Fibroblast of gingiva (primary cell): ENCODE results near the gene DBNDD1.
"Not testable (repeated sequence)": the region's sequence is repeated elsewhere in the genome, so short reads cannot be mapped to it uniquely, and the experiment has no call there.

Experiments
- DNase-seq: peaks from one replicate; pipeline ENCODE4 v3.0.0-alpha.2; 2011; ENCODE audit warnings: low read depth

Gene DBNDD1

DNA sequence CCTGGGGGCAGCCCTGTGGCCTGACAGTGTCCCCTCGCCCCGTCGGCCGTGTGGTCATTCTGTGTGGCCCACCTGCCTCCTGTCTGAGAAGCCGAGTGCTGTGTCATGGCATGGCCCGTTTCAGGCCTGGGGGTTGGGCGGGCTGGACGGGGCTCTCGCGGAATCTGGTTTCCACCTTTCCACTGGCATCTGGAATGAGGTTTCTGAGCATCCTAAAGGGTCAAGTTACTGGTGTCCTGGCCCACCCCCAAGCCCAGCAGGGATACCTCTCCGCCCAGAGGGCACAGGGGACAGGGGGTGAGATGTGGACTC, 7.8 kb downstream of the DBNDD1 start:
- no peak for DNase-seq

DNA sequence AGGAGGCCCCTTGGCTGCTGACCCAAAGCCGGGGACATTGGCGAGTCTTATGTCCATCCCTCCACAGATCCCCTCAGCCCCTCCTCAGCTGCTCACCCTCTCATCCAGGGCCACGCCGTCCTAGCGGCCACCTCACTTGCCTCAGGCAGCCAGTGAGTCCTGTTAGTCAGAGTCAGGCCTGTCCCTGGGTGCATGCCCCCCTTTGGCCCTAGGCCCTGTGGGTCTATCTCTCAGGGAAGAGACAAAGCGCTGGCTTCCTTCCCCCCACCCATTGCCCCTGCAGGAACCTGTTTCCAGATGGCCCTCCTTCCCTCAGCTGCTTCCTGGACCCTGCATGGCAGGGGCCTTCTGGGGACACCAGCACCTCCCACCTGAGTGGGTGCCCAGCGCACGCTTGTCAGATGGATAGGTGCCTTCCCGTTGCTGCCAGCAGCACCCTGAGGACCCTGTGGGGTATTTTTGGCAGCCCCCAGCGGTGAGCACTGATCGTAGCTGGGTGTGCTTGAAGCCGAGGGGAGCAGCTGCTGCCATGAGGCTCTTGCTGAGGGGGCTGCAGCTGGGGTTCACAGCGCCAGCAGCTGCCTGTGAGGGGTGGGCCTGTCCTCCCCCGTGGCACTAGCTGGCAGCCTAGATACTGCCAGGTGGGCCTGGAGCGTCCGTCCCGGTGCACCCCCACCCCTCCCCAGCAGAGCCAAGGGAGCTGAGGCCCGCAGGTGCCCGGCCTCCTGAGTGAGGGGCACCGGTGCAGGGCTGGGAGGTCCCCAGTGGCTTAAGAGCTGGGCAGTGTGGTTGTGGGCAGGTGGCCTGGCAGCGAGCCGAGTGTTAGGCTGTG, 8.4 kb downstream of the DBNDD1 start:
- no peak for DNase-seq

DNA sequence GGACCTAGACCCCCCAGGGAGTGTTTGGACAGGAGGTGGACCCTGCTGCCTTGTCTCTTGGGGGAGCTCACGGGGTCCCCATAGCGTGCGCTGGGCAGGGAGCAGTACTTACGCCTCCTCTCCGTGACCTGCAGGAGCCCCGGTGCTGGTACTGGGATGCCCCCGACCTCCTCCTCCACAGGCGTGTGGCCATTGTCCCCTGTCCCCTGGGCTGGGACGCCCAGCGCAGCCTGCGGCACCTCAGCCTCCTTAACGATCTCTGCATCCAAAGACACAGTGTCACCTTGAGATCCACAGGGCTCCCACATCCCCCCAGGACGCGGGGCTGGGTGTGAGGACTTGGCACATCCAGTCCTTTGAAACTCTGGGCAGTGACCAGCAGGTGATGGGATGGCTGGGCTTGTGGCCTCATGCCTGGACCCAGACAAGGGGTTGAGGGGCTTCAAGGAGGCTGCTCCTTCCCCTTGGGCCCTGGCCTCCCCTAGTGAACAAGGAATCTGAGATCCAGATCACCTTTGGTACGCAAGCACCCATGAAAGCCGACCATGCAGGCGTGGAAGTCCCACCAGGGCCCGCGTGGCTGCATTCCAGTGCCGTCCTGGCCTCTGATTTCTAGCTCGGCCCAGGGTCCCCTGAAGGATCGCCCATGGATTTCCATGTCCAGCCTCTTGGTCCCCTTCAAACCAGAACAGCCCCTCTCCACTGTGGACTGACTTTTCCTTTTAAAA, 9.9 kb downstream of the DBNDD1 start:
- no peak for DNase-seq

DNA sequence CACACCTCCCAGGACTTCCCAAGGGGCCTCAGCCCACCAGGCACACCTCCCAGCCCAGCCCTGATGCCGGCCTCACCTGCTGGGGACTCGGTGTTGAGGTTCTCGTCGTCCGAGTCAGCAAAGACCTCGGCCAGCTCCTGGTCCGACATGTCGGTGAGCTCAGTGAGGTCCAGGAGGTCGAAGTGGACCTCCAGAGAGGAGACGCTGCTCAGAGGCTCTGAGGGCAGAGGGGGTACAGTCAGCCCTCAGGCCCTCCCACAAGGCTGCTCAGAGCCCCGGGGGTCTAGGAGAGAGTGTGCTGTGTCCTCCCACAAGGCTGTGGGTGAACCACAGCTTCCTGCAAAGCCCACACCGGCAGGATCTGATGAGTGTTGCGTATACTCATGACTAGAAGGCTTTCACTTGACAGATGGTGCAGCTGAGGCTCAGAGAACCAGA, 10.5 kb downstream of the DBNDD1 start:
- DNase-seq, result no peak

DNA sequence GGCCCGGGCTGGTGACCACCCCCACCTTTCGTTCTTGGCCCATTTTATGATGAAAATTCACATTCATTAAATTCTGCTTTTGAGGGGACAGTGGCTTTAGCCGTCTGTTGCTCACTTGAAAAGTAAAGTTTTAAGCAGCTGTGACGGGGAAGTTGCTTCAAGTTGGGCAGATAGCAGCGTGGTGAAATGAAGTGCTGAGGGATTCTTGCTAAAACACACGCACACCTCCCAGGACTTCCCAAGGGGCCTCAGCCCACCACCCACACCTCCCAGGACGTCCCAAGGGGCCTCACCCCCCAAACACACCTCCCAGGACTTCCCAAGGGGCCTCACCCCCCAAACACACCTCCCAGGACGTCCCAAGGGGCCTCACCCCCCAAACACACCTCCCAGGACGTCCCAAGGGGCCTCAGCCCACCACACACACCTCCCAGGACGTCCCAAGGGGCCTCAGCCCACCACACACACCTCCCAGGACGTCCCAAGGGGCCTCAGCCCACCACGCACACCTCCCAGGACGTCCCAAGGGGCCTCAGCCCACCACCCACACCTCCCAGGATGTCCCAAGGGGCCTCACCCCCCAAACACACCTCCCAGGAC, 11.5 kb downstream of the DBNDD1 start:
- DNase-seq, result not testable (repeated sequence)

DNA sequence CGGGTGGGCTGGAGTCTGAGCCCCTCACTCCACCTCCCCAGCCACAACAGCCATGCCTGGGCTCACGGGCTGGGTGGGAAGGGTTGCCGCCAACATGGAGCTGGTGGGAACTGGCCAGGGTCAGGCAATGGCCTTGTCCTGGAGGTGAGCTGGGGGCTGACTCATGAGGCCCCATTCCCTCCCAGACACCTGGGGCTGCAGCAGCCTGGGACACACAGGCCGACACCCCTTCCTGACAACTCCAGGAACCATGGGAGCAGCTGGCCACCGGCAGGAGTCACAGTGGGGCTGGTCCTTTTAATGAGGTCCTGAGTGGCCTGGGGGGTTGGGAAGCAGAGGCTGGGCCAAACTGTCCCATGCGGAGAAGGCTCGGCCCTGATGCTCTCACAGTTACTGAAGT, 12.2 kb downstream of the DBNDD1 start:
- DNase-seq, result no peak

DNA sequence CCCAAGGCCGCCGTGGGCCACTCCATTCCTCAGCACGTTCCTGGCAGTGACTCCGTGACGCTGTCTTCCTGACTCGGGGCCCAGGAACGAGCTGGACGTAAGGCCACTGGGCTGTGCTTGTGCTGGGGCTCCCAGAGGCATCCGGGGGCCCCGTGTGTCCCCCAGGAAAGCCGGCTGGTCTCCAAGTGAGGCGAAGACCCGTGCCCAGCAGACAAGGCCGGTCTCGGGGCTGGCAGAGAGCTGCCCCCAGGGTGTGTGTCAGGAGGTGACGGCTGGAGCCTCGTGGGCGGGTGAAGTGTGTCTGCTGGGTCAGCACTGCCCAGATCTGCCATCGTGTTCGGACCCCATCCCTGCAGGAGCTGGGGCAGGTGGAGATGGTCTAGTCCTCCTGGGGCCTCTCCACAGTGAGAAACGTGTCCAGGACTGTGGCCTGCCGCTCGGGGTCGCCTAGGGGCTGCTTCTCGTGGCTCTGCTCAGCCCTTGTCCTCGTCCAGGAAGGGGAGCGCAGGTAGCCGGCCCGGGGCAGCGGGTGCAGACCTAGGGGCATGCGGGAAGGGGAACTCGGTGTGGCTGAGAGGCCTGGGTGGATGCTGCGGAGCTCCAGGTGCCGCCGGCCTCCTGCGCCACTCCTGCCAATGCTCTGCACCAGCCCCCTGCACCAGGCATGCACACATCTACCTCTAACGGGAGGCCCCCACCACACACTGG, 13.1 kb downstream of the DBNDD1 start:
- no peak for DNase-seq

DNA sequence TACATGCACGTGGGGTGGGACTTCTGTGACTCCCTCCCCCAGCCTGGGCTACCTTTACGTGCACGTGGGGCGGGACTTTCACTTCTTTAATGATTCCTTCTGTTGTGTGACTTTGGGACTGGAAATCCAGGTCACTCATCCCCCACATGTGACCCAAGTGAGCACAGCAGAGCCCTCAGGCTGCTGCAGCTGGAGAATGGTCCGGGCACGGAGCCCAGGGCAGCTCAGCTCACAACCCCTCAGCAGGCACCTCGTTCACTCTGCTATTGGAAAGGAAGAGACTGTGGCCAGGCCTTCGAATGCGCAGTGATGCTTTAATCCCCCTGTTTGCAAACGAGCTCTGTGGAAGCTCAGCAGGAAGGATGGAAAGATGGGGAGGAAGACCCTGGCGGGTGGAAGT, 14.7 kb downstream of the DBNDD1 start:
- no peak for DNase-seq

DNA sequence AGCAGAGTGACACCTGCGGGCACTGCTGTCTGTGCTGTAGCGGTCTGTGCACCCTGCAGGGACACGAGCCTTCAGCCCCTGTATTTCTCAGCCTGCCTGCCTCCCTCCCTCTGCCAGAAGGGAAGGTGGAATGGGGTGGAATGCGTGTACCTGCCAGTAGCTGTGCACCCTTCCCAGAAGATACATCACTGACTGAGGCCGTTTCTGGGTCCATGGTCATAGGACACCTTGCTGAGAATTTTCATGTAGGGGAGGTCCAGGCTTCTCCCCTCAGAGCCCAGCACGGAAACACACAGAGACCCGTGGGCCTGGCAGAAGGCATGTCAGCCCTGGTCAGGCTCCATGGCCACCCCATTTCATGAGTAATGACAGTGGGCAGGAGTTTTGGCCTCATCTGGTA, 16.5 kb downstream of the DBNDD1 start:
- no peak for DNase-seq

DNA sequence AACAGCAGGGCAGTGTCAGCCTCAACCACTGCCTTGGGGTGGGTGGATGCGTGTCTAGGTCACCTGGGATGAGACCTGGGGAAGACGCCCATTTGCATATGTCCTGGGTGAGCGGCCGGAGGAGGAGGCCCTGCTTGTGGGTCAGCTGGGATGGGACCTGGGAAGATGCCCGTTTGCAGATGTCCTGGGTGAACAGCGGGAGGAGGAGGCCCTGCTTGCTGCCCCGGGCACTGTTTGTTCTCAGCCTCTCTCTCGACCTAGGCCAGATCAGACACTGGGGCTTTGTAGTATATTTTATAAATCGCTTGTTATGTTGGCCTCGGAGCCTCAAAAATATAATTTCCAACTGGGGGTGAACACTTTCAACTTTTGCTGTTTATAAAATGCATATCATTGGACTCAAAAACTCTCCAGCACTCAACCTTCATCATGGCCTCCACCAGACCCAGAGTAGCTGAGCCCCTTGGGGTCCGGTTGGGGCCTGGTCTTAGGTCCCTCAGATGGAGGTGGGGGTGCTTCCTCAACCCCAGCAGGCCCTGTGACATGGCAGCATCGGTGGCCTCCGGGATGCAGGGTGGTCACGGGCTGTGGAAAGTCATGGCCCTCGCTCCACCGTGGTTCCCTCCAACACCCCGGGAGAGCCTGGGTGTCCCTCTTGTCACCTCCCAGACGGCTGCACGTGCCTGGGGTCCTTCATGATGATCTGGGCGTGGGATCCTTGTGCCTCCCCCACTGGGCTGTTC, 17.3 kb downstream of the DBNDD1 start:
- no peak for DNase-seq

DNA sequence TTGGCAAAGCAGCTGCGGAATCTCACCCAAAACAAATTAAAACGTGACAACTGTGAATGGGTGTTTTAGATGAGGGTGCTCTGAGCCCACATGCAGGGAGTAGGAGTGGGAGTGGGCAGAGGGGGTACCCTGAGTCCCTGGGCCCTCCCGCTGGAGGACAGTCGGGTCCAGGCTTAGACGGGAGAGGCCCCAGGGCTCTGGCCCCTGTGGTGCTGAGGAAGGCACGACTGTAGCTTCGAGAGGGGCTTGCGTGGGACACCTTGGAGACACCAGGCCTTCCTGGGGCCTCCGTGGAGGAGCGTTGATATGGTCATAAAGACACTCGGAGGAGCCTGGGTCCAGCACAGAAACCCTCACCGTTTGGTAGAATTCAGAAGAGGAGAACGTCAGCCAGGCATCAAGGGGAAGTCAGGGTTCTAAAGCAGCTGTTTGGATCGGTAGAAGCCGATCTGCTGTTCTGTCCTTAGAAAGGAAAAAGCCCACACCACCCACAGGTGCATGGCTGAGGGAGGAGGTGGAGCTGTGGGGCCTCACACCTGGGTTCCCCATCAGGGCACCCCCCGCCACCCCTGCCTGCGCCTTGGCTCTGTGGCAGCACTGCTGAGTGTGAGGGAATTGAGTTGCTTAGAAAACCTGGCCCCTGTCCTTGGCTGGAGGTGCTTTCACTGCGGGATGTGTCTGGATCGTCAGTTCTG, 18.4 kb downstream of the DBNDD1 start:
- no peak for DNase-seq

DNA sequence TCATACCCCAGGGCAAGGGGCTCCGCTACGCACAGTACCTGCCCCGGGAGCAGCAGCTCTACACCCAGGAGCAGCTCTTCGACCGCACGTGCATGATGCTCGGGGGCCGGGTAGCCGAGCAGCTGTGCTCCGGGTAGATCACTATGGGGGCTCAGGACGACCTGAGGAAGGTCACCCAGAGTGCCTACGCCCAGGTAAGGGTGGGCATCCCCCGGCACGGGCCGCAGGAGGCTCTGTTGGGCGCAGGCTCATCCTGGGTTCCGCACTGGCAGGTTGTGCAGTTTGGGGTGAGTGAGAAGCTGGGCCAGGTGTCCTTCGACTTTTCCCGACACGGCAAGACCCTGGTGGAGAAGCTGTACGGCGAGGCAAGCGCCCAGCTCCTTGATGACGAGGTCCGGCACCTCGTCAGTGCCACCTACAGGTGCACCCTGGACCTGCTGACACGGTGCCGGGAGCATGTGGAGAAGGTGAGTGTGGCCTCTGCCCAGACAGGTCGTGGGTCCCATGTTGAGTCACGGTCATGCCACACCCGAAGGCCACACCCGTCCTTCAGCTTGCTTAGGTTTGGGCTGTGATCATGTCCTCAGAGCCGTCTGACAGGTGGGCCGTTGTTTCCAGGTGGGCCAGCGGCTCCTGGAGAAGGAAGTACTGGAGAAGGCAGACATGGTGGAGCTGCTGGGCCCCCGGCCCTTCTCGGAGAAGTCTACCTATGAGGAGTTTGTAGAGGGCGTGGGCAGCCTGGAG, 19.3 kb downstream of the DBNDD1 start:
- no peak for DNase-seq

DNA sequence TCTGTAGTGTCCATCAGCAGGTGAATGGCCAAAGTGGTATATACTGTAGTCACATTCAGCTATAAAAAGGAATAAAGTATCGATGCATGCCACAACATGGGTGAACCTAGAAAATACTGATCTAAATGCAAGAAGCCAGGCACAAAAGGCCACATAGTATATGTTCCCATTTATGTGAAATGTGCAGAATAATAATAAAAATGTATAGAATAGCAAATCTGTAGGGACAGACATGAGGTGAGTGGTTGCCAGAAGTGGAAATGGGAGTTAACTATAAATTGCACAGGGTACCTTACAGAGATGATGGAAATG, 23.1 kb downstream of the DBNDD1 start:
- no peak for DNase-seq

DNA sequence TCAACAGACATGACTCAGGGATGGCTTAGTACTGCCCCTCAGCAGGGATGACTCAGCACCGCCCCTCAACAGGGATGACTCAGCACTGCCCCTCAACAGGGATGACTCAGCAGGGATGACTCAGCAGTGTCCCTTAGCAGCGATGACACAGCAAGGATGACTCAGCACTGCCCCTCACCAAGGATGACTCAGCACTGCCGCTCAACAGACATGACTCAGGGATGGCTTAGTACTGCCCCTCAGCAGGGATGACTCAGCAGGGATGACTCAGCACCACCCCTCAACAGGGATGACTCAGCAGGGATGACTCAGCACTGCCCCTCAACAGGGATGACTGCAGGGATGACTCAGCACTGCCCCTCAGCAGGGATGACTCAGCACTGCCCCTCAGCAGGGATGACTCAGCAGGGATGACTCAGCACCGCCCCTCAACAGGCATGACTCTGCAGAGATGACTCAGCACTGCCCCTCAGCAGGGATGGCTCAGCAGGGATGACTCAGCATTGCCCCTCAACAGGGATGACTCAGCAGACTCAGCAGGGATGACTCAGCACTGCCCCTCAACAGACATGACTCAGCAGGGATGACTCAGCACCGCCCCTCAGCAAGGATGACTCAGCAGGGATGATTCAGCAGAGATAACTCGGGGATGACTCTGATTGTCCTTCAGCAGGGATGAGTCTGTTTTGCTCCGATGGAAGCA, 23.6 kb downstream of the DBNDD1 start:
- peak; percentile 69 for DNase-seq

DNA sequence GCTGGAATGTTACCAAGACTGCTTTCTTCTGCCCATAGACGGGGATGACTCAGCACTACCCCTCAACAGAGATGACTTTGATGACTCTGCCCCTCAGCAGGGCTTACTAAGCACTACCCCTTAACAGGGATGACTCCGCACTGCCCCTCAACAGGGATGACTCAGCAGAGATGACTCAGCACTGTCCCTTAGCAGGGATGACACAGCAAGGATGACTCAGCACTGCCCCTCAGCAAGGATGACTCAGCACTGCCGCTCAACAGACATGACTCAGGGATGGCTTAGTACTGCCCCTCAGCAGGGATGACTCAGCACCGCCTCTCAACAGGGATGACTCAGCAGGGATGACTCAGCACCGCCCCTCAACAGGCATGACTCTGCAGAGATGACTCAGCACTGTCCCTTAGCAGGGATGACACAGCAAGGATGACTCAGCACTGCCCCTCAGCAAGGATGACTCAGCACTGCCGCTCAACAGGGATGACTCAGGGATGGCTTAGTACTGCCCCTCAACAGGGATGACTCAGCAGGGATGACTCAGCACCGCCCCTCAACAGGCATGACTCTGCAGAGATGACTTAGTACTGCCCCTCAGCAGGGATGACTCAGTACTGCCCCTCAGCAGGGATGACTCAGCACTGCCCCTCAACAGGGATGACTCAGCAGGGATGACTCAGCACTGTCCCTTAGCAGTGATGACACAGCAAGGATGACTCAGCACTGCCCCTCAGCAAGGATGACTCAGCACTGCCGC, 24.4 kb downstream of the DBNDD1 start:
- peak; percentile 82 for DNase-seq

DNA sequence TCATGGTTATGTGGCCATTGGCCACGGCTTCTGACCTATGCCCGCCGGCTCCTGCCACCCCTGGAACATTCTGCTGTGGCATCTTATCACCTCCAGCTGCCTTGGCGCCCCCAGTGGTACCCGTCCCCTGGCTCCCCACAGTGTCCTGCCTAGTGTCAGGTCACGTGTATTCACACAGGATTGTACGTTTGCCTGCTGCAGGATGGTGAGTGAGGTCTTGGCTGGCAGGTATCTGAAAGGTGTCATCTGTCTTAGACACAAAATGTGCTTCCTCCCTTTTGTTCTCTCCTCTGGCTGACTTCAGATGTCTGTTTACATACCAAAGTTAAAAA, 24.9 kb downstream of the DBNDD1 start:
- DNase-seq, result no peak

DNA sequence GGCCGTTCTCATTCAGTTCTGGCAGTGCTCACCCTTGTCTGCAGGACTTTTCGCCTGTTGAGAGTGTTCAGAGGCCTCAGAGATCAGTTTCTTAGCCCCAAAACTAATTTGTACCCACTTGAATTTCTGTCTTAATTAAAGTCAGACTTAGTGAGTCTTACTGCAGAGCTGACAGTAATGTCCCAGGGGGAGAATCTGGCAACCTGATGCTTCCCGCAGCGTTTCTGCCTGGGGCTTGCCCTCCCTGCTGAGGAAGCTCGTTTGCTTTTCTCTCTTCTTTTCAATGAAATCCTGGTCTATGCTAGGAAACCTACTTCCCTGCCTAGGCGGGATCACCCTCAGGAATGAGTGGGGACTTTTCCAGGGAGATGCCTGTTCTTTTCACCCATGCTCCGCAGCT, 25.3 kb downstream of the DBNDD1 start:
- peak; percentile 63 for DNase-seq

DNA sequence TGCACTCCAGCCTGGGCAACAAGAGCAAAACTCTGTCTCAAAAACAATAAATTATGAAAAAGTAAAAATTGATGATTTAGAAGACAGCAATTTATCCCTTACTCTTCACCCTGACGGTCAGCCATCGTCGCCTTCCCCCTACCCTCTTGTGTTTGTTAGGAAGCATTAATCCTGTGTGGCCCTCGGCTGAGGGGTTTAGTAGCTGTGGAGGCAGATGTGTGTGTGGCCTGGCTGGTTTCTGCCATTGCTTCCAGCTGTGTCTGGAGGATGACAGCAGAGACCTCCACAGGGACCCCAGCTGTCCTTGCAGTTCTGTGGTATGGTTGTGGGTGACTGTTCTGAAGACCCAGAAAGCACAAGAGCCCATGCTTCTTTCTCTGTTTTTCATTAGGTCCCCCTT, 25.9 kb downstream of the DBNDD1 start:
- no peak for DNase-seq

DNA sequence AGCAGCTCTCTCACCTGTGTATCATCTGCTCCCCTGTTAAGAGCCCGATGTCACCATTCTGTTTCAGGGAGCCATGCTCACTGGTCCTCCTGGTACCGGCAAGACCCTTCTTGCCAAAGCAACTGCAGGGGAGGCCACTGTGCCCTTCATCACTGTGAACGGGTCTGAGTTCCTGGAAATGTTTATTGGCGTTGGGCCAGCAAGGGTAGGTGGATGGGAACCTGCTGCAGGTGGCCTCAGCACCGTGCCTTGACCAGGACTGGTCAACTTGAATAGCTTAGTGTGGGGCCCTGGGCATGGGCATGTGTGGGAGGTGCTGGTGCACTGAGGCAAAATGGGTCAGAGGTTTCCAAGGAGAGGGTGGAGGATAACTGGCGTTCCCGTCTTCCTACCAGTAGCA, 28.5 kb downstream of the DBNDD1 start:
- no peak for DNase-seq

DNA sequence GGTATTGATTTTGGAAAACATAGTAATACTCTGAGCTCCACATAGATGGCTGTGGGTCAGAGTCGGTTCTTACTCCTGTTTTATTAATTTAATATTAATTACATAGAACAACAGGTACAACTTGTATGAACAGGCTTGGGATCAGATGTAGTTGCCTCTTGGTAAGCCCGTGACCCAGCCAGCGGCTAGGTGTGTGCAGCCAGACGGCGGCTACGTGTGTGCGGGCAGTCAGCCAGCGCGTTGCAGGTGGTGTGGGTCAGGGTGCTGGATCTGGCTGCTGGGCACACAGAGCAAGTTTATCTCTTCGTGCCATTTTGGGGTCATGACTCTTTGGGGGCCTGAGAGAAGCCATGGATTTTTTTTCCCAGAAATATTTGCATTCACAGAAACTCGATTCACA, 30.3 kb downstream of the DBNDD1 start:
- DNase-seq, result no peak
